Raji (cell line): ENCODE data around the gene SIGLEC12.

Source experiments
- POLR2A ChIP-seq: IDR thresholded peaks from 2 replicates; pipeline ENCODE4 v1.6.1; 2011; ENCODE audit warnings: low read depth, low read length, control low read depth; ENCODE audit not compliant: insufficient read depth

SIGLEC12 gene

GRCh38 chr19:51503896-51504295 lies 2.3 kb upstream of the SIGLEC12 start:
- no peak for TF ChIP-seq POLR2A

GRCh38 chr19:51503286-51503817 lies 1.8 kb upstream of the SIGLEC12 start:
- no peak for TF ChIP-seq POLR2A

- no peak for TF ChIP-seq POLR2A
Observed at GRCh38 chr19:51497666-51498065, 3.9 kb downstream of the SIGLEC12 start.

GRCh38 chr19:51493776-51494175 lies 7.8 kb downstream of the SIGLEC12 start:
- TF ChIP-seq POLR2A: no peak

- TF ChIP-seq POLR2A: no peak
Observed at GRCh38 chr19:51491586-51491985, 10.0 kb downstream of the SIGLEC12 start.

GRCh38 chr19:51490676-51491075 lies 10.9 kb downstream of the SIGLEC12 start:
- TF ChIP-seq POLR2A: no peak

- TF ChIP-seq POLR2A: no peak
Observed at GRCh38 chr19:51489113-51489512, 12.5 kb downstream of the SIGLEC12 start.

- TF ChIP-seq POLR2A: no peak
Observed at GRCh38 chr19:51488491-51488890, 13.1 kb downstream of the SIGLEC12 start.

- TF ChIP-seq POLR2A: no peak
Observed at GRCh38 chr19:51485960-51486660, 15.5 kb downstream of the SIGLEC12 start.

GRCh38 chr19:51480590-51480989 lies 21.0 kb downstream of the SIGLEC12 start:
- TF ChIP-seq POLR2A: no peak

- TF ChIP-seq POLR2A: no peak
Observed at GRCh38 chr19:51479531-51480331, 21.9 kb downstream of the SIGLEC12 start.

GRCh38 chr19:51478381-51479234 lies 23.0 kb downstream of the SIGLEC12 start, which contains the start of gene CEACAM18:
Gene CEACAM18 (plus strand): TSS chr19:51478539.
- no peak for TF ChIP-seq POLR2A

GRCh38 chr19:51477344-51477743 lies 24.3 kb downstream of the SIGLEC12 start:
- TF ChIP-seq POLR2A: no peak

GRCh38 chr19:51476164-51476563 lies 25.4 kb downstream of the SIGLEC12 start:
- TF ChIP-seq POLR2A: no peak
